Cardiac muscle cell (in vitro differentiated cells and primary cell): Measurements from ENCODE around the gene TNIK. TPM values are rescaled to one million over a fixed set of nuclear protein-coding genes. Genes with fewer than 3 reads are reported as not detected.

Experiments used
- DNase-seq, 2 donors: peaks; one replicate each; pipeline versions ENCODE4 v3.0.0 to v3.0.0-alpha.2; 2010 to 2017; ENCODE audit warnings: low read depth in 1 of 2, low spot score in 1 of 2
- H3K27ac ChIP-seq: fragments of 200-600 bp; sonication (generic); 2 replicates; pipeline ENCODE4 v1.5.1; 2016
- H3K27me3 ChIP-seq: fragments of 200-600 bp; sonication (generic); 2 replicates; pipeline ENCODE4 v1.6.0; 2016; ENCODE audit warnings: control low read depth
- H3K36me3 ChIP-seq: fragments of 200-600 bp; sonication (generic); 2 replicates; pipeline ENCODE4 v1.5.1; 2016; ENCODE audit warnings: control low read depth
- H3K4me1 ChIP-seq: fragments of 200-600 bp; sonication (generic); 2 replicates; pipeline ENCODE4 v1.8.1; 2017; ENCODE audit warnings: low read depth, mild to moderate bottlenecking, mixed run types
- H3K4me3 ChIP-seq: fragments of 200-600 bp; sonication (generic); 2 replicates; pipeline ENCODE4 v1.5.1; 2016; ENCODE audit warnings: mild to moderate bottlenecking
- H3K9me3 ChIP-seq: fragments of 200-600 bp; sonication (generic); 2 replicates; pipeline ENCODE4 v1.5.1; 2017; ENCODE audit warnings: low read depth, mild to moderate bottlenecking, control low read depth
- polyA plus RNA-seq: library from polyadenylated mRNA; unstranded; fragments of >200 nt; fragmentation: Nextera tagmentation; extraction: Ambion mirVana; gene quantifications from 2 replicates; pipeline ENCODE4 v1.2.1, GENCODE V29; 2016
- total RNA-seq: library from RNA; depleted of rRNA; stranded (reverse); fragments of >200 nt; gene quantifications from 2 replicates; pipeline ENCODE4 v1.2.3, GENCODE V29; 2016
- TF ChIP-seq, protein P1 (sequence below): IDR thresholded peaks from 2 replicates; pipeline ENCODE4 v1.5.1; 2012; ENCODE audit warnings: low read depth, mild to moderate bottlenecking, low read length

The TNIK gene
- total and polyA plus RNA-seq, 2 experiments from 2014 or later, result 32.8 to 55.1 TPM

DNA sequence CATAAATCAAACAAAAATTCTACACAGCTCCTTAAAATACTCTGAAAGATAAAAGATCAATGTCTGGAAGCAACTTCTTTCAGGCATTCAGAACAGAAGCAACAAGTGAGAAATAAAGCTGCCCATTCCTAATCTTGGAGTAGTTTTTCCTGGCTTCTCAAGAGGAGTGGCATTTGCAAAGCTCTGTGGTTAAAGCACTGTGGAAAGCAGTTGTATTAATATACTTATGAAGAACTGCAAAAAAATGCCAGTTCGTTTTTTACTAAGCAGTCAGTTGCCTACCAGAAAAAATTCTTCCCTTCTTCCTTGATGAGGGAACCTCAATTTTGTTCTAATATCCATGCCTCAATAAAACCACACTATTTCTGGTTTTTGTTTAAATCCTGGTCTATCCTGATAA is 197.8 kb downstream of the TNIK start:
- TF ChIP-seq, protein P1, sequence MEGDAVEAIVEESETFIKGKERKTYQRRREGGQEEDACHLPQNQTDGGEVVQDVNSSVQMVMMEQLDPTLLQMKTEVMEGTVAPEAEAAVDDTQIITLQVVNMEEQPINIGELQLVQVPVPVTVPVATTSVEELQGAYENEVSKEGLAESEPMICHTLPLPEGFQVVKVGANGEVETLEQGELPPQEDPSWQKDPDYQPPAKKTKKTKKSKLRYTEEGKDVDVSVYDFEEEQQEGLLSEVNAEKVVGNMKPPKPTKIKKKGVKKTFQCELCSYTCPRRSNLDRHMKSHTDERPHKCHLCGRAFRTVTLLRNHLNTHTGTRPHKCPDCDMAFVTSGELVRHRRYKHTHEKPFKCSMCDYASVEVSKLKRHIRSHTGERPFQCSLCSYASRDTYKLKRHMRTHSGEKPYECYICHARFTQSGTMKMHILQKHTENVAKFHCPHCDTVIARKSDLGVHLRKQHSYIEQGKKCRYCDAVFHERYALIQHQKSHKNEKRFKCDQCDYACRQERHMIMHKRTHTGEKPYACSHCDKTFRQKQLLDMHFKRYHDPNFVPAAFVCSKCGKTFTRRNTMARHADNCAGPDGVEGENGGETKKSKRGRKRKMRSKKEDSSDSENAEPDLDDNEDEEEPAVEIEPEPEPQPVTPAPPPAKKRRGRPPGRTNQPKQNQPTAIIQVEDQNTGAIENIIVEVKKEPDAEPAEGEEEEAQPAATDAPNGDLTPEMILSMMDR, result no peak
- Histone ChIP-seq H3K36me3 (no peaks in the 10 kb centered on the region), H3K27ac (peak overlapping the region; percentile 27), H3K27me3 (no peaks in the 10 kb centered on the region), H3K9me3 (no peaks in the 10 kb centered on the region), H3K4me1 (peaks cover 29% of the 10 kb centered on the region), H3K4me3 (no peak overlapping the region)
- no peak for DNase-seq

DNA sequence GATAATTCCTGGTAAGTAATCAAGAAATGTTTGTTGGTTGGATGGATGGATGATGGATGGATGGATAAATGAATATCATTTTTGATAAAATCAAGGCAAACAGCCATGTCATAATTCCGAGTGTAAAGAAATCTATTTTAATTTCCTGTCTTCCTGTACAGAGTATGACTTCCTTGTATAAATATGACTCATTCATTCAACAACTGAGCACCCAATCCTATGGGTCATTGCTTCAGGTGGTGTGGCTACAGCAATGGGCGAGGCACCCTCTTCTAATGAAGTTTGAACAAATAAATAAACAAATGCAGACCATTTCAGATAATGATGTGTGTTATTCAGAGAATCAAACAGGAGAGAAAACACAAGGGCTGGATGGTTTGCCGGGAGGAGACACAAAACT is 198.7 kb downstream of the TNIK start:
- H3K36me3 ChIP-seq, result no peaks in the 10 kb centered on the region
- no peak for DNase-seq
- TF ChIP-seq, protein P1, result no peak
- H3K4me3 ChIP-seq, result no peak overlapping the region
- no peaks in the 10 kb centered on the region for H3K9me3 ChIP-seq
- no peaks in the 10 kb centered on the region for H3K27me3 ChIP-seq
- no peak overlapping the region for H3K27ac ChIP-seq
- H3K4me1 ChIP-seq, result peaks cover 21% of the 10 kb centered on the region

DNA sequence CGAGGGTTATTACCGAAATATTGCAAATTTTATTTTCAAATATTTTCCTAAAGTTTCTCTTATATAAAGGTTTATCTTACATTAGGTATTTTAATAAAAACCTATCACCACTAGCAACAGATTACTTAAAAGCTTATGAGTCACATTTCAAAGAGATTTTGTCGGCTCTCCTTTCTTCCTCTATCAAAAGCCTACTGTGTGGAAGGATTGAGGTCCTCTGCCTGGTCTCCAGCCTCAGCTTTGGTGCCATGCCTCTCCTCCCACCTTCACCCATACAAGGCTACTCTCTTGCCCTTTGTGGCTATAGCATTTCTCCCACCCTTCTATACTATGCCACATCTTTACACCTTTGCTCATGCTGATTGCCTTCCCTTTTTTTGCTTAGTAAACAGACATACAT is 199.3 kb downstream of the TNIK start:
- Histone ChIP-seq H3K9me3 (no peaks in the 10 kb centered on the region), H3K27ac (no peak overlapping the region), H3K4me1 (peaks cover 16% of the 10 kb centered on the region), H3K27me3 (no peaks in the 10 kb centered on the region), H3K36me3 (no peaks in the 10 kb centered on the region), H3K4me3 (no peak overlapping the region)
- TF ChIP-seq, protein P1, result no peak
- DNase-seq, result no peak

DNA sequence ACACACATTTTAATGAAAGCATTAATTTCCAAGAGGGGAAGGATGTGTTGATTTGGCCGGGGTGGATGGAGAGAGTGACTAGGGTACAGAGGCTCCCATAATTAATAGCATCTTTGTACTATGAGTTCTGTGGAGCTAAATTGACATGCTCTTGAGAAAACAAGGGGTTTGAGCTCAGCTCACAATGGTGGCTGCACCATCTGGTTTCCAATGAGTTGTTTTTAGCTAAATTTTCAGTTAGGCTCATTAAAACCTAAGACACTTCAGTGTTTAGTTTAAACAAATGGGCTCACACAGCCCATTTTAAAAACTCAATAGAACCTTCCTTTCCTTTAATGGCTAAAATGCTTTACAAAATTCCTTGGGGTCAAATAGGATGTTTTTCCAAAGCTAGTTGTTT is 199.7 kb downstream of the TNIK start:
- Histone ChIP-seq H3K9me3 (no peaks in the 10 kb centered on the region), H3K4me1 (peaks cover 16% of the 10 kb centered on the region), H3K36me3 (no peaks in the 10 kb centered on the region), H3K27me3 (no peaks in the 10 kb centered on the region), H3K4me3 (no peak overlapping the region), H3K27ac (no peak overlapping the region)
- TF ChIP-seq, protein P1, result no peak
- no peak for DNase-seq

DNA sequence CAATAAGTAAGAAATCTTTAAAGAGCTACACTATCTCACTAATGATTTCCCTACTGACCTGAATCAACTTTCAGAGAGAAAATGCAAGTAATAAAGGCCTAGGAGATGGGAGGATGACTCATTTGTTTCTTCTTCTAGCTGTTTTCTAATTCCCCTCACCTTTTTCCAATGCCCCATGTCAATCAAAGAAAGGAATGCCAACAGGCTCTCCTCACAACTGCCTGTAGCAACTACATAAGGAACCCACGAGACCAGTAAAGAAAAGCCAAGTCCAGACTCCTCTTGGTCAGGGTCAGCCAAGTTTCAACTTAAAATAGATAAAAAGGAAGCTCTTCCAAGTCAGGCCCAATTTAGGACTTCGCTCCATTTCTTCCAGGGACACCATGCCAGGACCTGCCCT is 201.9 kb downstream of the TNIK start:
- DNase-seq, result no peak
- H3K27me3 ChIP-seq, result no peaks in the 10 kb centered on the region
- no peak overlapping the region for H3K4me3 ChIP-seq
- no peaks in the 10 kb centered on the region for H3K9me3 ChIP-seq
- H3K4me1 ChIP-seq, result peaks cover 15% of the 10 kb centered on the region
- no peaks in the 10 kb centered on the region for H3K36me3 ChIP-seq
- no peak overlapping the region for H3K27ac ChIP-seq
- TF ChIP-seq, protein P1, result no peak
